ENCODE results near the gene TNPO3.
A peak's percentile ranks its signal among the peaks of the same experiment; 100 is the strongest.
"Not testable (repeated sequence)": the region's sequence is repeated elsewhere in the genome, so short reads cannot be mapped to it uniquely, and the experiment has no call there.

The TNPO3 gene

GRCh38 chr7:128919881-128920799 lies 134.8 kb downstream of the TNPO3 start:
- no peak for DNase-seq

DNA sequence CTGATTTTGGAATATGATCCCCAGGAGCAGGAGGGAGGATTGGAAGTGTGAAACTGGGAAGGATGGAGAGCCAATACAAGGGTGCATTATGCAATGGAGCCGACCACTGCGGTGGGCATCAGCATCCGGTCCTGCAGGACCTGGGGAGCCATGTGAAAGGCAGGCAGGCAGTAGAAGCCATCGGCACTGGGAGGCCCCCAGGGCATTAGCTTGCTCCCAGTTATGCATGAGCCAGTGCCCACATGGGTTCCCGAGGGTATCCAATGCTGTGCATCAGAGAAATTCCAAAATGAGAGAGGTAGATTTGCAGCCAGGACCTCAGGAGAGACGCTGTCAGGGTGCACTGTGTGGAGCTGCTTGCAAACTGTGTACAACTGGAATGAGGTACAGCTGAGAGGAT lies 135.7 kb downstream of the TNPO3 start:
- DNase-seq, result no peak

GRCh38 chr7:128918016-128918665 lies 136.8 kb downstream of the TNPO3 start:
- no peak for DNase-seq

DNA sequence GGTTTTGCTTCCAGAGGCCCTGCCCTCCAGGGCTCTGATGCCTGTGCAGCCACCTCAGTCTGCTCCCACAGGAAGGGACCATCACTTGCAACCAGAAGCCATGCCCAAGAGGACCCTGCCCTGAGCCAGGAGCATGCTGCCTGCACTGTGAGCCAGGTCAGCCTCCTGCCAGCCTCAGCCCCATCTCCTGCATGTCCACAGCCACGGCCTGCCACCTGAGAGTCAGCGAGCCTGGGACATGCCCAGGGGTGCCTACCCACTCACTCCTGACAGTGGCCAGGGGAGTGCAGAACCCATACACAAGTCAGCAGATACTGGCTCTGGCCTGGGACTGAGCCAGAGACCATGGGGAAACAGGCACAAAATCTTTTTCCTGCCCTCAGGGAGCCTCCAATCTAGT lies 137.8 kb downstream of the TNPO3 start:
- DNase-seq, result no peak

DNA sequence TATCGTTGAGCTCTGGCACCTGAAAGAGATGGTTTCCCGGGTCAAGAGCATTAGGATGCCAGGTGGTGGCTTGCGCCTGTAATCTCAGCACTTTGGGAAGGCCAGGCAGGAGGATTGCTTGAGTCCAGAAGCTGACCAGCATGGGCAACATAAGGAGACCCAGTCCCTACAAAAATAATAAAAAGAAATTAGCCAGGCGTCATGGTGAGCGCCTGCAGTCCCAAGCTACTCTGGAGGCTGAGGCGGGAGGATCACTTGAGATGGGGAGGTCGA lies 138.3 kb downstream of the TNPO3 start:
- DNase-seq, result no peak

DNA sequence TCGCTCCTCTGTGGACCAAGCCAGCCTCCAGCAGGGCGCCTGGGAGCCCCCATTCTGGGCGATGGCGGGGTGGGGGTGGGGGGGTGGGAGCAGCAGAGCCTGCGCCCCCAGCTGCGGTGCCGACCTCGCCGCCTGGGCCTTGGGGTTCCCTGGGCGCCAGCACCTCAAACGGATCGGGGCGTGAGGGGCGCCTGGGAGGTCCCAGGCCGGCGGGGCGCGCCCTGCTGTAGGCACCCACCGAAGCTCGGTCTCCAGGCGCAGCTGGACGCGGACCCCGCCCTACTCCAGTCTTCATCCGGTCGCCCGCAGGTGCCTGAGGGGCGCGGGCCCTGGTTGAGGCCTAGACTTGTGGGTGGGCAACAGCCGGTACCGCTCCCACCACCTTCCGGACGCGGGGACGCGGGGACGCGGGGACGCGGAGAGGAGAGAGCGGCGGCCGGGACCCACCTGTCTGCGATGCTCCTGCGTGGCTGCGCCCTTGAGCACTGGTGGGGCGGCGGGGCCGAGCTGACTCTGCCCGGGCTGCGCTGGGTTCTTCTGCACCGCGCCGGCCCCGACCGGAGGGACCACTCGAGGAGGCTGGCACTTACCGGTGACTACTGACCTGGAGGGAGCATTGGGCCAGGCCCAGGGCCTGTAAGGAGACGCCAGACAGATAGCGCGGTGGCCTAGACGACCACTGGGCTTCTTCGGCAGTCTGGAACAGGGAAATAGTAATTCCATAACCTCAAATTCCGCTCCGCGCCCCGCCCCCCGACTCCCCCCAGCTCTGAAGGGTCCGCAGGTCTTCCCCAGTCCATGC lies 138.9 kb downstream of the TNPO3 start:
- DNase-seq, result peak; percentile 40

DNA sequence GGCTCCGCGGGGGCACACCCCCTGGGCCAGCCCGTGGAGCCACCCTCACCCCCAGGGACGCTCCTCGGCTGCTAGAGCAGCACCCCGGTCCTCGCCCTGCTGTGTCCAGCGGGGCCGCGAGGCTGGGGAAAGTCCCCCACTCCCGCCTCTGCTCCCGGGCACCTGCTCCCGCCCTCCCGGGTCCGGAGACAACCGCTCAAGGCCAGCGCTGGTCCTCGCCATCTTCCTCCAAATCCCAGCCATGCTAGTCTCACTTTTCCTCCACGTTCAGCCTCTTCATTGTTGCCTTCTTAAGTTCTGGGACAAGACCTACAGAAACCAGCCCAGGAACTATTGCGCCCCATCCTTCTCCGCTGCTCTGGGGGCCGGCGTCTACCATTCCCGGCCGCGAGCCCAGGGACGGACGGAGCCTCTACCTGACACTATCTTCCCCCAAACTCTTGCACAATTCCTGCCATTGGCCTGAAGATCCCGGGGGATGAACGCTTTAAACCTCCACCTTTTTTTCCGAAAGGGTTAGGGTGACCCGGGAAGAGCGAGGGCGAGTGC lies 139.6 kb downstream of the TNPO3 start:
- DNase-seq, result peak; percentile 53

DNA sequence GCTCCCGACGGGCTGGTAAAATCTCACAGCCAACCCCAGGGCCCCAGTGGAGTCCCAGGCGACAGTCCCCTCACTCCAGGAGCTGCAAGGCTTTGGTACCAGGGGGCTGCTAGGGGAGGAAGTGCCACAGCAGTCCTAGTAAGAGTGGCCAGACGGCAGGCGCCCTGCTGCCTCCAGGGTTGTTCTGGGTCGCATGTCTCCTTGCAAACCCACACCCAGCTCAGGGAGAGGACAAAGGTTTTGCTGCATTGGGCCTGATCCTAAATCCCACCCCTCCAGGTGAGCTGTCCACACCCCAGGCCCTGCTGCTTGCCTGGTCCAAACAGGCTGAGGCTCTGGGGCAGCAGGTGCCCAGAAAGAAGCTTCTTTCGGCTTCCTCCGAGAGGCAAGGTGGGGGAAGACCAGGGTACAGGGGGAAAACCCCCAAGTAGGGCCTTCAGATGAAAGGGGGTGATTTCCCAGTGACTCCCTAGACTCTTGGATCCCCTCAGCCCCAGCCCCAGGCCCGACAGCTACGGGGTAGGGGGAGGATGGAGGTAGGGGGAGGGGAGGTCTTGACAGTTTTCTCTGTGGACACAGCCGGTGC lies 140.3 kb downstream of the TNPO3 start:
- DNase-seq, result no peak

- no peak for DNase-seq
Observed at GRCh38 chr7:128913870-128914565, 140.9 kb downstream of the TNPO3 start.

GRCh38 chr7:128912709-128913495 lies 142.0 kb downstream of the TNPO3 start:
- not testable (repeated sequence) for DNase-seq

DNA sequence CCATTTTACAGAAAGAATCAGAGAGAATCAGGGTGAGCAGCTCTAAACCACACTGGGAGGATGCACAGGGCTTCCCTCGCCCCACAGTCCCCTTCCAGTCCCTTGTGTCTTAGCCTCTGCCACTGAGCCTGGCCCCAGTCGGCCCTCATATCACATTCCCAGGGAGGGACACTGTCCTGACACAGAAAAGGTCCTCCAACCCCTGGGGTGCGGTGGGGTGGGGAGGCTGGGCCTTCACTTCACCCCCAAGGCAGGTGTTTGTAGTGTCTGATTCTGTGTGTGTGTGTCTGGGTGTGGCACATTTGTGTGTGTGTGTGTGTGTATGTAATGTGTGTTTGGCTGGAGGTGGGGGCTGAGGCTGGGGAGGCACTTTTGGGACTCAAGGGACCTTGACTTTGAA lies 142.6 kb downstream of the TNPO3 start:
- DNase-seq, result no peak

- DNase-seq, result no peak
Observed at GRCh38 chr7:128911423-128912031, 143.4 kb downstream of the TNPO3 start.

DNA sequence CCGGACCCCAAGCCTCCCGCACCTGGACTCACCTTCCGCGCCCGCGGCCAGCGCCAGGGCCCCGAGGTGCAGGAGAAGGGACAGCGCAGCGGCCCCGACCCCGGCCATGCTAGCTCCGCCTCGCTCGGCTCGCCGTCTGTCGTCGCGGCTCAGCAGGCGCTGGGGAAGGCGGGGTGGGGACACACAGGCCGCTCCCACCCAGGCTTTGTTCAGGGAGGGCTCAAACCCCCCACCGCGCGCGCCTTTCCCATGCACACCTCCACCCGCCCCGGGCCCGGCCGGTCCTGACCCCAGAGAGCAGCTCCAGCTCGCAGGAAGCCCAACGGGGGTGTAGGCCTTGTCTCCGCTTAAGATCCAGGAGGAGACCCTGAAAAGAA lies 144.4 kb downstream of the TNPO3 start, which contains the start of gene KCP:
Gene KCP, minus strand, starts transcription at position 141 of the 377 bp plus-strand sequence. Its CDS starts 33 bp downstream, at position 108.
- DNase-seq, result peak; percentile 65

DNA sequence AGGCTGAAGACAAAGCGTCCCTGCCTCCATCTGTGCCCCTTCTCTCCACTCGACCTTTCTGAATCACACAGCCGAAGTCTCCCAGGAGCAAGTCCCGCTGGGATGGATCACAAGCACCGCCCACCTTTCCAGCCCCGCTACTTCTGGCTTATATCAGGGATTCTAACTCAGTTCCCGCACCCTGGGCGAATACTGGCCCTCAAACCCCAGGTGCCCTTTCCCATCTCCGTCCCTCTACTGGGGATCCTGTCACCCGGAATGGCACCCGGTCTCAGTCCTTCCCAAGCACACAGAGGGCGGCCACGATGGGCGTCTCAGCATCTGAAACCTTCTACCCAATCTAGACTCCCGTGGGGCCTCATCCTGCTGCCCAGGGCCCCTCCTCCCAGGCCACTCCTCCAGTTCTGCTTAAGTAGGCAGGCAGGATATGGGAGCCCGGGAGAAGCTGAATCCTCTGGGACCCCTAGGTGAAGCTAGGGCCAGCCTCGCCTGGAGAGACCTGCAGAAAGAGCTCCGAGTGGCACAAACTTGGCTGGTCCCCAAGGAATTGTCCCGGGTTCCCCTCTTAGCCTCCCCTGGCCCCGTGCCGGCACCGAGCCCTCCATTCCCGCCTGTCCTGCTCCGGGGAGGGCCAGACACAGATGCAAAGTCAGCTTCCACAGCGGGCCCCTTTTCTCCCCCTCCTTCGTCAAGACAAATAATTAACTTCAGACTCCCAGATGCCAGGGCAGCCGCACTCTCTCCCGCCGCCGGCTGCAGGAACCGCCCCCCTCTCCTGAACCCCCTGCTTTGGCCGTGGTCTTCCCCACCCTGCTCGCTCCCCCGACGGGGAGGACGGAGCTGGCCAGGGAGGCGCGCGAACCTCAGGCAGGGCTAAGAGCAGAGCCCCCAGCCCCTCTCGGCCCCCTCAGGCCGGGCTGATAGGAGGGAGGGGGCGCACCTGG lies 145.0 kb downstream of the TNPO3 start:
- DNase-seq, result peak; percentile 58

- DNase-seq, result peak; percentile 61
Observed at GRCh38 chr7:128908750-128909624, 145.9 kb downstream of the TNPO3 start.

DNA sequence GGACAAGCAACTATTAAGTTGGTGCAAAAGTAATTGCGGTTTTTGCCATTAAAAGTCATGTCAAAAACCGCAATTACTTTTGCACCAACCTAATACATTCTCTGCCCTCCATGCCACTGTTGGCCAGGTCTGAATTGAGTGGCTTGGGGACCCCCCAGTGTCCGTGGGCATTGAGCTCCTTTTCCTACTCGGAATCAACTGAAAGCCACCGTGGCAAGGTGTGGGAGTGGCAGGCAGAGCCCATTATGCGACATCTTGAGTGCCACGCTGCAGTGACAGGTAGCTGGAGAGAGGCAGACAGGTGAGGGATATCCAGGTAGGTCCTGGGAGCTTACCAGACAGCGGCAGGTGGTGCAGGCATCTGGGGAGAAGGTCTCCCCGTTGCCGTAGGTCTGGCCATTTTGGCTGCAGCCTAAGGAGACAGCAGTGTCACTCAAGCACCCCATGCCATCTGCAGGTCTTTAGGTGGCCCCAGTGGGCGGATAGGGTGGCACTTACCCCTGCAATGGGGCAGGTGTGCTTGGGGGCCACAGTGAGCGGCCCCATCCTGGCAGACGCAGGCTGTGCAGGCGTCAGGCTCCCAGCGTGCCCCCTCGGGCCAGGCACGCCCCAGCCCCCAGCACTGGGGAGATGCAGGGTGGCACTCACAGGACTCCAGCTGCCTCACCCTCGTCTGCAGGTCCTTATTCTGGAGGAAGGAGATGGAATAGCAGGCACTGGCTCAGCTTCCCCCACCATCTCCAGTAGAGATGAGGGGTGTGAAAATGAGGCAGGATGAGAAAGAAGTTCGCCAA lies 147.9 kb downstream of the TNPO3 start:
- no peak for DNase-seq

DNA sequence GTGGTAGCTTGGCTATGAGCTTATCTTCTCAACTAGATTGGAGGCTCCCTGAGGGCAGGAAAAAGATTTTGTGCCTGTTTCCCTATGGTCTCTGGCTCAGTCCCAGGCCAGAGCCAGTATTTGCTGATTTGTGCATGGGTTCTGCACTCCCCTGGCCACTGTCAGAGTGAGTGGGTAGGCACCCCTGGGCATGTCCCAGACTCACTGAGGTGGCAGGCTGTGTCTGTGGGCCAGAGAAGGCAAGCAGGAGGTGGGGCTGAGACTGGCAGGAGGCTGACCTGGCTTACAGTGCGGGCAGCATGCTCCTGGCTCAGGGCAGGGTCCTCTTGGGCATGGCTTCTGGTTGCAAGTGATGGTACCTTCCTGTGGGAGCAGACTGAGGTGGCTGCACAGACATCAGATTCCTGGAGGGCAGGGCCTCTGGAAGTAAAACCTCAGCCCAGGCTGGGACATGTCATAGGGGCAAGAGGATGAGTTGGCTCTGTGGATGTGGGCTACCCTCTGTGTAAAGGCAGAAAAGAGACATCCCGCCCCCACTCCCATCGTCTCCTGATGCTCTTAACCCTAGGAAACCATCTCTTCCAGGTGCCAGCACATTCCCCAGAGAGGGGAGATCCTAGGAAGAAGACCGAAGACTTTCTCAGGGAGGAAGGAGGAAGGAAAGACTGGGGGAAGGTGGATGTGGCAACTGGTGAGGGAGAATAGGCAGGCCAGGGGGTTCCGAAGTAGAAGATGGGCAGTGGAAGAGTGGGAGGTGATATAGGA lies 148.7 kb downstream of the TNPO3 start:
- DNase-seq, result no peak
